B cell (primary cell): ENCODE data around the gene SH2D3C. TPM values are rescaled to one million over a fixed set of nuclear protein-coding genes. Genes with fewer than 3 reads are reported as not detected.

ENCODE experiments used
- ATAC-seq: fragments of 200-7000 bp; cut with Tn5 transposase; one replicate; pipeline ENCODE4 v1.10.0; 2021; ENCODE audit warnings: low read depth, mild to moderate bottlenecking, moderate number of reproducible peaks, moderate library complexity
- CTCF ChIA-PET: fragments of 350-600 bp; sonication (Branson Sonifier 250); formaldehyde crosslinking; loops from one replicate; lab custom pipeline; 2021; ENCODE audit warnings: antibody characterized with exemption, inconsistent platforms; lab: Charles Lee
- POLR2A ChIA-PET: fragments of 350-600 bp; sonication (Branson Sonifier 250); formaldehyde crosslinking; loops from one replicate; lab custom pipeline; 2021; ENCODE audit warnings: antibody characterized with exemption; lab: Charles Lee
- DNase-seq: peaks from one replicate; pipeline ENCODE4 v3.0.0; 2013
- H2AFZ ChIP-seq: 2 replicates; pipeline ENCODE4 v1.6.1; 2012; ENCODE audit warnings: mild to moderate bottlenecking, low read depth, low read length; ENCODE audit not compliant: insufficient read depth, poor library complexity, severe bottlenecking
- H3K27ac ChIP-seq, 2 donors: 1 replicate in 1 of 2; 2 replicates in 1 of 2; pipeline ENCODE4 v1.5.1; 2012 to 2013; ENCODE audit warnings: low read length in 2 of 2, mild to moderate bottlenecking in 2 of 2, moderate library complexity in 1 of 2
- H3K27me3 ChIP-seq, 4 experiments: fragments of 200-600 bp in 1 of 4; sonication (generic) in 1 of 4; replicated peaks in 1 of 4; 1 replicate in 2 of 4; 2 replicates in 2 of 4; pipeline versions ENCODE4 v1.6.1 to v1.7.0; 2013 to 2016; ENCODE audit warnings: low read length in 3 of 4, mild to moderate bottlenecking in 2 of 4, mixed read lengths in 1 of 4, moderate library complexity in 1 of 4; ENCODE audit not compliant: insufficient read depth in 4 of 4, control insufficient read depth in 3 of 4; ENCODE audit errors: control extremely low read depth in 1 of 4
- H3K36me3 ChIP-seq, 2 experiments: replicated peaks in 1 of 2; 1 replicate in 1 of 2; 2 replicates in 1 of 2; pipeline versions ENCODE4 v1.6.1 to v1.7.1; 2013; ENCODE audit warnings: low read length in 1 of 2; ENCODE audit not compliant: insufficient read depth in 2 of 2, control insufficient read depth in 1 of 2; ENCODE audit errors: control extremely low read depth in 1 of 2, extremely low read depth in 1 of 2
- H3K4me1 ChIP-seq, 2 donors: fragments of 200-600 bp in 1 of 2; sonication (generic) in 1 of 2; 1 replicate in 1 of 2; 2 replicates in 1 of 2; pipeline versions ENCODE4 v1.5.1 to v1.6.1; 2013 to 2017; ENCODE audit warnings: low read length in 2 of 2; ENCODE audit not compliant: control insufficient read depth in 2 of 2, insufficient read depth in 2 of 2
- H3K4me2 ChIP-seq: replicated peaks from 2 replicates; pipeline ENCODE3; 2012; ENCODE audit warnings: mild to moderate bottlenecking, low read depth, low read length; ENCODE audit not compliant: poor library complexity, severe bottlenecking
- H3K4me3 ChIP-seq, 5 experiments: fragments of 200-600 bp in 1 of 5; sonication (generic) in 1 of 5; 1 replicate in 3 of 5; 2 replicates in 2 of 5; pipeline versions ENCODE4 v1.5.1 to v1.7.0; 2011 to 2016; ENCODE audit warnings: low read length in 4 of 5, mild to moderate bottlenecking in 4 of 5, low read depth in 2 of 5, control low read depth in 1 of 5, moderate library complexity in 1 of 5; ENCODE audit not compliant: insufficient read depth in 1 of 5; ENCODE audit errors: control extremely low read depth in 1 of 5, extremely low read depth in 1 of 5
- H3K79me2 ChIP-seq: fragments of 200-600 bp; sonication (generic); one replicate; pipeline ENCODE4 v1.6.0; 2016; ENCODE audit warnings: low read length; ENCODE audit not compliant: control insufficient read depth, insufficient read depth
- H3K9ac ChIP-seq: fragments of 200-600 bp; sonication (generic); 2 replicates; pipeline ENCODE4 v1.6.1; 2017; ENCODE audit warnings: mild to moderate bottlenecking, low read length, moderate library complexity
- H3K9me3 ChIP-seq, 3 donors: one replicate each; pipeline versions ENCODE4 v1.6.1 to v1.7.1; 2013; ENCODE audit warnings: low read length in 2 of 3; ENCODE audit not compliant: control insufficient read depth in 2 of 3, insufficient read depth in 1 of 3; ENCODE audit errors: control extremely low read depth in 1 of 3
- H4K20me1 ChIP-seq: 2 replicates; pipeline ENCODE4 v1.6.0; 2012; ENCODE audit warnings: mild to moderate bottlenecking, low read length; ENCODE audit not compliant: insufficient read depth, control insufficient read depth, poor library complexity, severe bottlenecking
- H3K27ac Mint-ChIP-seq: one replicate; pipeline ENCODE4 v1.8.0; 2021; ENCODE audit warnings: mixed read lengths
- H3K27me3 Mint-ChIP-seq: one replicate; pipeline ENCODE4 v1.8.0; 2021; ENCODE audit warnings: mixed read lengths
- H3K4me1 Mint-ChIP-seq: one replicate; pipeline ENCODE4 v1.8.0; 2021; ENCODE audit warnings: mixed read lengths
- H3K4me3 Mint-ChIP-seq: one replicate; pipeline ENCODE4 v1.8.0; 2021; ENCODE audit warnings: mixed read lengths
- H3K9me3 Mint-ChIP-seq: one replicate; pipeline ENCODE4 v1.8.0; 2022; ENCODE audit warnings: mixed read lengths; ENCODE audit not compliant: insufficient read depth
- EZH2 ChIP-seq: IDR thresholded peaks from 2 replicates; pipeline ENCODE4 v1.6.1; 2012; ENCODE audit warnings: borderline replicate concordance, low read depth, mild to moderate bottlenecking, moderate library complexity, low read length; ENCODE audit not compliant: insufficient read depth, poor library complexity, severe bottlenecking
- WGBS: methylation state at CpG from one replicate; pipeline ENCODE4 v1.1.5; 2013; ENCODE audit warnings: missing lambda C conversion rate; ENCODE audit not compliant: insufficient coverage; 5-methylcytosine and 5-hydroxymethylcytosine counted together
- intact Hi-C: fragments of 100-400 bp; cut with micrococcal nuclease; formaldehyde crosslinking; loops from one replicate; pipeline ENCODE4 v1.10.0; 2022
- polyA plus RNA-seq: library from polyadenylated mRNA; depleted of rRNA; stranded (reverse); fragments of >200 nt; gene quantifications from 2 replicates; pipeline ENCODE4 v1.2.3, GENCODE V29; 2012
- total RNA-seq, 2 donors: library from RNA; stranded (reverse); fragments of 120-200 nt in 1 of 2; gene quantifications; 1 replicate in 1 of 2; 2 replicates in 1 of 2; pipeline versions ENCODE4 v1.2.3 to v1.2.4, GENCODE V29; 2013 to 2022
- TF ChIP-seq, protein P1 (sequence below): fragments of 200-600 bp; IDR thresholded peaks from one replicate; pipeline ENCODE4 v1.8.0; 2022; ENCODE audit warnings: antibody characterized with exemption, mild to moderate bottlenecking

SH2D3C gene
- total and polyA plus RNA-seq, 2 donors (not counting 1 experiment from before 2014, with no cell fraction given), result 66.3 to 85.5 TPM

DNA sequence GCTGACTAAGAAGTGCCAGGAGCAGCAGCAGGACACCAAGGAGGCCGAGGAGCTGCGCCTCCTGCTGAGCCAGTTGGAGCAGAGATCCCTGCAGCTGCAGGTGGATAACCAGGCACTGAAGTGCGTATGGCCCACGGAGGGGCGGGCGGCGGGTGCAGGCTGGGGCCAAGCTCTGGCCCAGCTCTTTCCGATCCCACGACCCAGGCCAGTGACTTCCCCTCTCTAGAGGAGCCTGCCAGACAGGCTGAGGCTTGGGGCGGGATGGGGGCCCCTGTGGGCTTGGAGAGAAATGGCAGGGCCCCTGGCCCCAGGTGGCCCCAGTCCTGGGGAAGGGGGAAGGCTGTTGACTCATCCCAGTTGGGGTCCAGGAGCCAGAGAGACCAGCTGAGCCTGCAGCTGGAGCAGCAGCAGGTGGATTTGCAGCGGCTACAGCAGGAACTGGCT is 66.6 kb downstream of the SH2D3C start:
- Histone ChIP-seq H3K4me3 (no peak overlapping the region), H3K79me2 (peaks cover 3% of the 10 kb centered on the region), H3K27me3 (no peaks in the 10 kb centered on the region), H3K4me2 (no peak overlapping the region), H3K9me3 (no peaks in the 10 kb centered on the region), H4K20me1 (no peaks in the 10 kb centered on the region), H3K4me1 (peaks cover 9 to 16% of the 10 kb centered on the region in 2 donors), H3K27ac (no peak overlapping the region), H3K36me3 (no peaks in the 10 kb centered on the region), H2AFZ (no peak overlapping the region), H3K9ac (no peak overlapping the region)
- Mint-ChIP-seq H3K9me3 (no peaks in the 10 kb centered on the region), H3K4me1 (peaks cover 25% of the 10 kb centered on the region), H3K27me3 (no peaks in the 10 kb centered on the region), H3K27ac (no peak overlapping the region), H3K4me3 (no peak overlapping the region)
- CTCF ChIA-PET, result no interaction called here
- 94% methylated on average over 9 of the region's 11 CpGs for WGBS
- intact Hi-C loops, result no loop called here
- TF ChIP-seq EZH2, result no peak
- TF ChIP-seq, protein P1, sequence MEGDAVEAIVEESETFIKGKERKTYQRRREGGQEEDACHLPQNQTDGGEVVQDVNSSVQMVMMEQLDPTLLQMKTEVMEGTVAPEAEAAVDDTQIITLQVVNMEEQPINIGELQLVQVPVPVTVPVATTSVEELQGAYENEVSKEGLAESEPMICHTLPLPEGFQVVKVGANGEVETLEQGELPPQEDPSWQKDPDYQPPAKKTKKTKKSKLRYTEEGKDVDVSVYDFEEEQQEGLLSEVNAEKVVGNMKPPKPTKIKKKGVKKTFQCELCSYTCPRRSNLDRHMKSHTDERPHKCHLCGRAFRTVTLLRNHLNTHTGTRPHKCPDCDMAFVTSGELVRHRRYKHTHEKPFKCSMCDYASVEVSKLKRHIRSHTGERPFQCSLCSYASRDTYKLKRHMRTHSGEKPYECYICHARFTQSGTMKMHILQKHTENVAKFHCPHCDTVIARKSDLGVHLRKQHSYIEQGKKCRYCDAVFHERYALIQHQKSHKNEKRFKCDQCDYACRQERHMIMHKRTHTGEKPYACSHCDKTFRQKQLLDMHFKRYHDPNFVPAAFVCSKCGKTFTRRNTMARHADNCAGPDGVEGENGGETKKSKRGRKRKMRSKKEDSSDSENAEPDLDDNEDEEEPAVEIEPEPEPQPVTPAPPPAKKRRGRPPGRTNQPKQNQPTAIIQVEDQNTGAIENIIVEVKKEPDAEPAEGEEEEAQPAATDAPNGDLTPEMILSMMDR, result no peak
- POLR2A ChIA-PET, result interaction anchor here (0.7 kb wide), 1 partner anchor 261 kb away, joined by 3 read pairs; the partner anchor contains the start of genes LRSAM1 and RPL12
- DNase-seq (no peak), ATAC-seq (no peak)

DNA sequence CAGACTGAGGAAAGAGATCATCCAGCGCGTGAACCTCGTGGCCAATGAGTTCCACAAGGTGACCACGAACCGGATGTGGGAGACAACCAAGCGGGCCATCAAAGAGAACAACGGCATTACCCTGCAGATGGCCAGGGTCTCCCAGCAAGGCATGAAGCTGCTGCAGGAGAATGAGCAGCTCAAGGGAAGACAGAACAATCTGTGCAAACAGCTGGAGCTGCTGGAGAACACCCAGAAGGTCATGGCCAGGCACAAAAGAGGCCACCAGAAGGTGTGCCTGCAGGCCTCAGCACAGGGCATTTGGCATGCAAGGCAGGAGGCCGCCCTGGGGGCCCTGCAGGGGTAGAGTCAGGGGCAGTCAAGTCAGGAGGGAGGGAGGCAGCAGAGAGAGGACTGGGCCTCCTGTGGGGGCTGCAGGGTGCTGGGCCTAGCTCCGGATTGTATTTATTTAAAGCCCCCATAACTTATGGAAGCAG is 67.2 kb downstream of the SH2D3C start:
- Histone ChIP-seq H4K20me1 (no peaks in the 10 kb centered on the region), H2AFZ (no peak overlapping the region), H3K36me3 (no peaks in the 10 kb centered on the region), H3K9ac (no peak overlapping the region), H3K4me1 (peaks cover 7 to 15% of the 10 kb centered on the region in 2 donors), H3K4me3 (no peak overlapping the region), H3K27me3 (no peaks in the 10 kb centered on the region), H3K4me2 (no peak overlapping the region), H3K79me2 (peaks cover 3% of the 10 kb centered on the region), H3K27ac (no peak overlapping the region), H3K9me3 (no peaks in the 10 kb centered on the region)
- ChIA-PET CTCF (interaction anchor here (0.6 kb wide), 1 partner anchor 333 kb away, joined by 3 read pairs; no protein-coding TSS in a partner anchor), POLR2A (no interaction called here)
- DNase-seq (no peak), ATAC-seq (no peak)
- no peak overlapping the region for H3K27ac Mint-ChIP-seq
- no peaks in the 10 kb centered on the region for H3K27me3 Mint-ChIP-seq
- peaks cover 25% of the 10 kb centered on the region for H3K4me1 Mint-ChIP-seq
- TF ChIP-seq, protein P1, result no peak
- TF ChIP-seq EZH2, result no peak
- intact Hi-C loops, result no loop called here
- no peak overlapping the region for H3K4me3 Mint-ChIP-seq
- H3K9me3 Mint-ChIP-seq, result no peaks in the 10 kb centered on the region
- 25% methylated on average over 9 of the region's 9 CpGs for WGBS
